HG02973 (cell line): ENCODE data around the gene MAP2K5.

ENCODE experiments used
- ATAC-seq: cut with Tn5 transposase; IDR thresholded peaks from one replicate; pipeline ENCODE4 v1.9.1; 2021; ENCODE audit warnings: moderate library complexity; ENCODE audit not compliant: unreplicated experiment

MAP2K5 gene

GRCh38 chr15:67521029-67521782, 21.3 kb upstream of the MAP2K5 start, which contains the start of gene C15orf61:
C15orf61 (plus strand) TSS chr15:67521131; CDS start chr15:67521249, 118 bp downstream.
- ATAC-seq: peak; percentile 66

- peak; percentile 15 for ATAC-seq
Observed at GRCh38 chr15:67521783-67522568, 20.5 kb upstream of the MAP2K5 start.

GRCh38 chr15:67523330-67523729, 19.2 kb upstream of the MAP2K5 start:
- no peak for ATAC-seq

- ATAC-seq: no peak
Observed at GRCh38 chr15:67524235-67524634, 18.3 kb upstream of the MAP2K5 start.

- ATAC-seq: no peak
Observed at GRCh38 chr15:67528513-67528912, 14.0 kb upstream of the MAP2K5 start.

GRCh38 chr15:67531379-67531914, 11.1 kb upstream of the MAP2K5 start:
- no peak for ATAC-seq

GRCh38 chr15:67533873-67534272, 8.6 kb upstream of the MAP2K5 start:
- no peak for ATAC-seq

- no peak for ATAC-seq
Observed at GRCh38 chr15:67534360-67534759, 8.1 kb upstream of the MAP2K5 start.

GRCh38 chr15:67537771-67538170, 4.7 kb upstream of the MAP2K5 start:
- ATAC-seq: no peak

- no peak for ATAC-seq
Observed at GRCh38 chr15:67543348-67543718, 830 bp downstream of the MAP2K5 start.

- no peak for ATAC-seq
Observed at GRCh38 chr15:67544475-67544874, 2.0 kb downstream of the MAP2K5 start.

- no peak for ATAC-seq
Observed at GRCh38 chr15:67545864-67546263, 3.4 kb downstream of the MAP2K5 start.

- ATAC-seq: no peak
Observed at GRCh38 chr15:67547064-67547463, 4.6 kb downstream of the MAP2K5 start.

- no peak for ATAC-seq
Observed at GRCh38 chr15:67547836-67548235, 5.3 kb downstream of the MAP2K5 start.

GRCh38 chr15:67548236-67548852, 5.8 kb downstream of the MAP2K5 start:
- ATAC-seq: no peak

- no peak for ATAC-seq
Observed at GRCh38 chr15:67548862-67549651, 6.6 kb downstream of the MAP2K5 start.

- no peak for ATAC-seq
Observed at GRCh38 chr15:67549736-67550135, 7.2 kb downstream of the MAP2K5 start.

GRCh38 chr15:67550522-67550921, 8.0 kb downstream of the MAP2K5 start:
- no peak for ATAC-seq

- no peak for ATAC-seq
Observed at GRCh38 chr15:67551207-67551743, 8.8 kb downstream of the MAP2K5 start.

- ATAC-seq: no peak
Observed at GRCh38 chr15:67554580-67554979, 12.1 kb downstream of the MAP2K5 start.
